ENCODE data around the gene PAIP2. TPM values are rescaled to one million over a fixed set of nuclear protein-coding genes. Genes with fewer than 3 reads are reported as not detected.

PAIP2 gene
- polyA plus RNA-seq, 1 of the 3 experiments (the other 2 are of a cell fraction): 73.2 TPM

Small RNAs within 50 kb of the gene (small RNA-seq; reads per million reads assigned to genes)
- 0 to 9.0 (median 0) reads per million in 7 experiments for gene RNA5SP195

Other genes starting within 250 kb of the PAIP2 start
- gene SIL1, start 143.5 kb upstream of the PAIP2 start, polyA plus RNA-seq (2012; rRNA removed): 25.9 and 26.2 TPM in 2 replicates
- gene MATR3, start 48.1 kb upstream of the PAIP2 start, polyA plus RNA-seq (2012; rRNA removed): 40.4 and 63.6 TPM in 2 replicates
- gene SLC23A1, start 41.4 kb downstream of the PAIP2 start, polyA plus RNA-seq (2012; rRNA removed): not detected in 2 replicates
- 0.06 TPM in 1 of 2 replicates, not detected in the other for gene MZB1, start 48.1 kb downstream of the PAIP2 start, polyA plus RNA-seq (2012; rRNA removed)
- gene PROB1, start 53.2 kb downstream of the PAIP2 start, polyA plus RNA-seq (2012; rRNA removed): 0.44 and 0.62 TPM in 2 replicates
- 7.6 and 10.8 TPM in 2 replicates for gene SPATA24, start 62.2 kb downstream of the PAIP2 start, polyA plus RNA-seq (2012; rRNA removed)
- gene DNAJC18, start 97.7 kb downstream of the PAIP2 start, polyA plus RNA-seq (2012; rRNA removed): 7.4 and 10.3 TPM in 2 replicates
- gene ECSCR, start 120.9 kb downstream of the PAIP2 start, polyA plus RNA-seq (2012; rRNA removed): 10.9 and 13.5 TPM in 2 replicates
- gene SMIM33, start 129.2 kb downstream of the PAIP2 start, polyA plus RNA-seq (2012; rRNA removed): not detected in 2 replicates
- 98.4 and 119 TPM in 2 replicates for gene STING1, start 140.9 kb downstream of the PAIP2 start, polyA plus RNA-seq (2012; rRNA removed)
- 22.8 and 24.5 TPM in 2 replicates for gene UBE2D2, start 219.5 kb downstream of the PAIP2 start, polyA plus RNA-seq (2012; rRNA removed)

All from SK-N-SH (cell line).